ENCODE measurements around the gene PRF1.

The PRF1 gene

DNA sequence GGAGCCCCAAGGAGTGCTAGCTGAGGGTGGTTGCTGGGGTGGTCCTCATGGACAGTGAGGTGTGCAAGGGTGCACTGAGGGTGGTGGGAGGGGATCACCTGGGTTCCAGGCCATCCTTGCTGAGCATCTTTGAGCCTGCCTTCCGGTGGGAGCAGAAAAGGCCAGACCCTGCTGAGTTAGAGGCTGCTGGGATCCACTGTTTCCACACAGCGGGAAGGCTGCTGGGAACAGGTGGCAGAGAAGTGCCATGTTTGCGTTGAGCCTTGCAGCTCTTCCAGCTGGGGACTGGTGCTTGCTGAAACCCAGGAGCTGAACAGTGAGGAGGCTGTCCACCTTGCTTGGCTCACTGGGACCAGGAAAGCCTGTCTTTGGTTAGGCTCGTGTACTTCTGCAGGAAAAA, 34.9 kb downstream of the PRF1 start:
- TF ChIP-seq, protein P1, sequence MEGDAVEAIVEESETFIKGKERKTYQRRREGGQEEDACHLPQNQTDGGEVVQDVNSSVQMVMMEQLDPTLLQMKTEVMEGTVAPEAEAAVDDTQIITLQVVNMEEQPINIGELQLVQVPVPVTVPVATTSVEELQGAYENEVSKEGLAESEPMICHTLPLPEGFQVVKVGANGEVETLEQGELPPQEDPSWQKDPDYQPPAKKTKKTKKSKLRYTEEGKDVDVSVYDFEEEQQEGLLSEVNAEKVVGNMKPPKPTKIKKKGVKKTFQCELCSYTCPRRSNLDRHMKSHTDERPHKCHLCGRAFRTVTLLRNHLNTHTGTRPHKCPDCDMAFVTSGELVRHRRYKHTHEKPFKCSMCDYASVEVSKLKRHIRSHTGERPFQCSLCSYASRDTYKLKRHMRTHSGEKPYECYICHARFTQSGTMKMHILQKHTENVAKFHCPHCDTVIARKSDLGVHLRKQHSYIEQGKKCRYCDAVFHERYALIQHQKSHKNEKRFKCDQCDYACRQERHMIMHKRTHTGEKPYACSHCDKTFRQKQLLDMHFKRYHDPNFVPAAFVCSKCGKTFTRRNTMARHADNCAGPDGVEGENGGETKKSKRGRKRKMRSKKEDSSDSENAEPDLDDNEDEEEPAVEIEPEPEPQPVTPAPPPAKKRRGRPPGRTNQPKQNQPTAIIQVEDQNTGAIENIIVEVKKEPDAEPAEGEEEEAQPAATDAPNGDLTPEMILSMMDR (conservative IDR thresholded peaks at IDR 0.05) = no peak
- no peak for TF ChIP-seq ZFX (IDR thresholded peaks at IDR 0.05)
- H3K27ac ChIP-seq = no peak overlapping the region

DNA sequence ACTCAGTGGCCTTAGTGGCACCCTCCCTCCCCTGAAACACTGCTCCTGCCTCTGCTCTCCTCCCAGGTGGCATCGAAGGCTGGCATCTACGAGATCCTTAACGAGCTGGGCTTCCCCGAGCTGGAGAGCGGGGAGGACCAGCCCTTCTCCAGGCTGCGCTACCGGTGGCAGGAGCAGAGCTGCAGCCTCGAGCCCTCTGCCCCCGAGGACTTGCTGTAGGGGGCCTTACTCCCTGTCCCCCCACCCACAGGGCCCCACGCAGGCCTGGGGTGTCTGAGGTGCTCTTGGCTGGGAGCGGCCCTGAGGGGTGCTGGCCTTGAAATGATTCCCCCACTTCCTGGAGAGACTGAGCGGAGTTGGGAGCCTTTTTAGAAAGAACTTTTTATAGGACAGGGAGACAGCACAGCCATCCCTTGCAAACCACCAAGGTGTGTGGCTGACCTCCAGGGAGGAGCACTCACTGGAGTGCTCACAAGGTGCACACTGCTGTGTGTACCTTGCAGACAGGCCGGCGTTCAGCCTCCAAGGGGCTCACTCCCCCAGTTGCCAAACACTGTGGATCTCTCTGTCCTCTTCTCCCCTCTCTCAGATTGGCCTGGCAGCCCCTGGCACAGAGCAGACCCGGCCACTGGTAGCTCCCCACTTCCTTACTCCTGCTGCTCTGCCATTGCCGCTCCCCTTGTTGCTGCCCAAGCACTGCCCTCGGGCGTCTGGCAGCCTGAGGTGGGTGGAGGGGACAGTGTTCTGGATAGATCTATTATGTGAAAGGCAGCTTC, 35.8 kb downstream of the PRF1 start:
- TF ChIP-seq, protein P1 (conservative IDR thresholded peaks at IDR 0.05) = no peak
- TF ChIP-seq ZFX (IDR thresholded peaks at IDR 0.05) = no peak
- H3K27ac ChIP-seq = no peak overlapping the region

DNA sequence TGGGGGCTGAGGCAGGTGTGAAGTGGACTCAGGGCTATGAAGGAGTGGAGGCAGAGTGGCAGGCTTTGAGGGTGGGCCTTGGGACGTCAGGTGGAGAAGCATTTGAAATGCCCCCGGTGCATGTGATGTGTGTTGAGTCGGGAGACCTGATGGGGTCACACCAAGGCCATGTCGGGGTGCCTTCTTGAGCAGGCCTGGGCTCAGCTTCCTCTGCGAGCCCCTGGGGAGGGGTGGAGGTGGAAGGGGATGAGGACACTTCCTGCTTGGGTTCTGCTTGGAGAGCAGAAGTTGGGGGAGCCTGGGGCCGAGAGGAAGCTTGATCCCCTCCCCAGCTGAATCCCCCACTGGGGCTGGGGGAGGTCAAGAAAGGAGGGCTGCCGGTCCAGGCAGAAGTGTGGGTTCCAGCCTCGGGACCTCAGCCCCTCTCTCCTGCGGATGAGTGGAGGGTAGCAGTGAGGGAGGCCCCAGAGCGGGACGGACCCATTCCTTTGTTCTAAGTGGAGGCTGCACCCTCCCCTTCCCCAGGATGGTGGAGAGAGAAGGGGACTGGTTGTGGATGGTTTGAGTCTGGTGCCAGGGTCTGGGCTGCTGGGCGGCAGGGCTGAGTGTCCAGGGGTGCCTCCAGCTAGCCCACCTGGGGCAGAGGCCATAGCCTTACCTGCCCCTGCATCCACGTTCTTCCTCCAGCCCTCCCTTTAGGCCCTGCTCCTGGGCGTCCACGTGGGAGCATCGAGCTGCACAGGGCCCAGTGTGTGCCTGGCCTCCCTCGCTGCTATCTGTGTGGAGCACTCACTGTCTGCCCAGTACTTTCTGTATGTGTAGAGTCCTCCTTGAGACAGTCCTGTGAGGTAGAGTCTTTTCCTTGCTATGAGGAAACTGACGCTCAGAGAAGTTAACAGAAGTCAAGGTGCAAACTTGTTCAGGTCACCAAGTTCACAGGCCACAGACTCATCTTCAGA, 36.7 kb downstream of the PRF1 start:
- H3K27ac ChIP-seq = no peak overlapping the region
- TF ChIP-seq ZFX (IDR thresholded peaks at IDR 0.05) = no peak
- TF ChIP-seq, protein P1 (conservative IDR thresholded peaks at IDR 0.05) = no peak

DNA sequence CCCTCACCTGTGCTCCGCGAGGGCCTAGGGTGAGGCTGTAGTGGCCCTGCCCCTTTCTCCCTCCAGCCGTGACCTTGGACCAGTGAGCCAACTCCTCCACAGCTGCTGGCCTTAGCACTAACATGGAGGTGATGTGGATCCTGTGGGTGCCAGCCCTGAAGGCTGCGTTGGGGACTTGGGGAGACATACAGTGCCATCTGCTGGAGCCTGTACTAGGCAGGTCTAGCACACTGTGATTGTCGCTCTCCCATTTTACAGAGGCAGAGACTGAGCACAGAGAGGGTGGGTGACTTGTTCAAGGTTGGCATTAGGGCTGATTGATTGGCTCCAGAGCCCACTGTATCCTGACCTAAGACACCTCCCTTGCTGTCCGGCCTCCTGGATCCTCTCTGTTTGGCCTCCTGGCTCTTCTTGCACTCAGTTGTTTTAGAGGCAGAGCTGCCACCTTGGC, 37.6 kb downstream of the PRF1 start:
- TF ChIP-seq, protein P1 (conservative IDR thresholded peaks at IDR 0.05) = no peak
- no peak for TF ChIP-seq ZFX (IDR thresholded peaks at IDR 0.05)
- H3K27ac ChIP-seq = no peak overlapping the region

DNA sequence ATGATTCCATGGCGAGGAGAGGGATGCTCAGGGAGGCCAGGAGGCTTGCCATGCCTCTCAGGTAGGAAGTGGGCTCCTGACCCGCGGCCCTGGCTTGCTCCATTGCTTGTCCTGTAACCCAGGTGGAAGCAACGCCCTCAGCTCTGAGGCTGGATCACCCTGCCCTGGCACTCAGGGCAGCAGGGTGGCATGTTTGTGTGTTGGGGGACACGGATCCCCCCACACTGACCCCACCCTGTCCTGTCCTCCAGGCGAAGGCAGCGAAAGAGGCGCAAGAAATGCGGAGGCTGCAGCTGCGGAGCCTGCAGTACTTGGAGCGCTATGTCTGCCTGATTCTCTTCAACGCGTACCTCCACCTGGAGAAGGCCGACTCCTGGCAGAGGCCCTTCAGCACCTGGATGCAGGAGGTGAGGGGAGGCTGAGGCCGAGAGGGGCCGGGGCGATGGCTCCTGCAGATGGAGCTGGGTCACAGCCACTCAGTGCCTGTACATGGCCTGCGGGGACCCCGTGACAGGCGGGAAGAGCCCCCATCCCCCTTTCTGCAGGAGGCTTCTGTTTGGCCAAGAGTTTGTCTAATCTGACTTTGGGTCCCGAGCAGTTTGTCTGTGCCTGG, 38.3 kb downstream of the PRF1 start:
- no peak overlapping the region for H3K27ac ChIP-seq

DNA sequence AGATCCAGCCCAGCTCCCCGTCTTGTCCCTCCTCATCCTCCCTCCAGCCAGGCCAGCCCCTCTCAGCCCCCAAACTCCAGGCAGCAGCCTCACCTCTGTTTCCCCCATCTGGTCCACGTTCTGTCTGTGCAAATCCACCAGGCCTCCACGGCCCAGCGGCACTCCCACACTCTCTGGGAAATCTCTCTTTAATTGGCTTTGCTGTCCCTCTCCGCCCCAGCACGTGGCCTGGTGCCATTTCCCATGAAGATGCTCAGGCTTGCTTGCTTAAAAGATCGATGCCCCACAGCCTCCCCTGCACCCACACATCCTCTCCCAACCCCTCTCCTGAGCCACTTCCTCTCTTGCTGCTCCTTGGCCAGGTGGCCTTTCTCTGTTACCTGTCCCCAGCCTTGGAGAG, 39.3 kb downstream of the PRF1 start:
- H3K27ac ChIP-seq = no peak overlapping the region
- TF ChIP-seq, protein P1 (conservative IDR thresholded peaks at IDR 0.05) = no peak
- no peak for TF ChIP-seq ZFX (IDR thresholded peaks at IDR 0.05)

More for the DNA sequence above, 38.3 kb downstream of the PRF1 start:
- no peak for TF ChIP-seq ZFX (IDR thresholded peaks at IDR 0.05)
- TF ChIP-seq, protein P1 (conservative IDR thresholded peaks at IDR 0.05) = no peak

All from C4-2B (cell line).